ENCODE data around the gene MSRB2. TPM values are rescaled to one million over a fixed set of nuclear protein-coding genes. Genes with fewer than 3 reads are reported as not detected.
A peak's percentile ranks its signal among the peaks of the same experiment; 100 is the strongest.

Gene MSRB2
- total RNA-seq, 6 donors from 2014 or later, result 9.6 to 19.9 (median 16.9) TPM

DNA sequence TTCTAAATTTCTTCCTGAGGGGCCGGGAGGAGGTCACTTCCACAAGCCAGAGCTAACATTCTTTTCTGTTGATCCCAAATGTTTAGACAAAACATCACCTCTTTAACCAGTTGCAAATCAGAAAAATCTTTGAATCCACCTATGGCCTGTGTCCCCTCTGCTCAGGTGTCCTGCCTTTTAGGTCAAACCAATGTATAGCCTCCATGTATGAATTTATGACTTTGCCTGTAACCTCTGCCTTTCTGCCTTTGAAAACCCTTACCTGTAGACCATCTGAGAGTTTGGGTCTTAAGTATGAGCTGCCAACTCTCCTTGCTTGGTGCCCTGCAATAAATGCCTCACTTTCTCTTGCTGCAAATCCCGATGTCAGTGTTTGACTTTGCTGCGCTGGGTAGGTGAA lies 44.1 kb upstream of the MSRB2 start:
- WGBS, 2 donors, result 89% methylated on average over 3 of the region's 3 CpGs
- no peaks in the 10 kb centered on the region for H3K27me3 ChIP-seq
- no peak overlapping the region for H3K4me3 ChIP-seq

GRCh38 chr10:23051855-23052331 lies 43.5 kb upstream of the MSRB2 start:
- Histone ChIP-seq H3K36me3 (no peaks in the 10 kb centered on the region), H3K4me3 (no peak overlapping the region), H3K27me3 (no peaks in the 10 kb centered on the region), H3K4me1 (no peaks in the 10 kb centered on the region), H3K27ac (no peak overlapping the region), H3K9me3 (no peaks in the 10 kb centered on the region)
- ATAC-seq (ENCODE audit: low FRiP score in 2 of 2) (no peak), DNase-seq (no peak)
- TF ChIP-seq, protein P1, sequence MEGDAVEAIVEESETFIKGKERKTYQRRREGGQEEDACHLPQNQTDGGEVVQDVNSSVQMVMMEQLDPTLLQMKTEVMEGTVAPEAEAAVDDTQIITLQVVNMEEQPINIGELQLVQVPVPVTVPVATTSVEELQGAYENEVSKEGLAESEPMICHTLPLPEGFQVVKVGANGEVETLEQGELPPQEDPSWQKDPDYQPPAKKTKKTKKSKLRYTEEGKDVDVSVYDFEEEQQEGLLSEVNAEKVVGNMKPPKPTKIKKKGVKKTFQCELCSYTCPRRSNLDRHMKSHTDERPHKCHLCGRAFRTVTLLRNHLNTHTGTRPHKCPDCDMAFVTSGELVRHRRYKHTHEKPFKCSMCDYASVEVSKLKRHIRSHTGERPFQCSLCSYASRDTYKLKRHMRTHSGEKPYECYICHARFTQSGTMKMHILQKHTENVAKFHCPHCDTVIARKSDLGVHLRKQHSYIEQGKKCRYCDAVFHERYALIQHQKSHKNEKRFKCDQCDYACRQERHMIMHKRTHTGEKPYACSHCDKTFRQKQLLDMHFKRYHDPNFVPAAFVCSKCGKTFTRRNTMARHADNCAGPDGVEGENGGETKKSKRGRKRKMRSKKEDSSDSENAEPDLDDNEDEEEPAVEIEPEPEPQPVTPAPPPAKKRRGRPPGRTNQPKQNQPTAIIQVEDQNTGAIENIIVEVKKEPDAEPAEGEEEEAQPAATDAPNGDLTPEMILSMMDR (IDR thresholded peaks at IDR 0.05), result no peak
- TF ChIP-seq POLR2AphosphoS5 (IDR thresholded peaks at IDR 0.05) (no peak), POLR2A (IDR thresholded peaks at IDR 0.05) (no peak), EP300 (IDR thresholded peaks at IDR 0.05) (no peak)
- 85 to 86% methylated on average over 5 of the region's 5 CpGs for WGBS, 2 donors

More for the DNA sequence above, 44.1 kb upstream of the MSRB2 start:
- Histone ChIP-seq H3K4me1 (no peaks in the 10 kb centered on the region), H3K9me3 (no peaks in the 10 kb centered on the region), H3K27ac (no peak overlapping the region), H3K36me3 (no peaks in the 10 kb centered on the region)
- no peak for TF ChIP-seq POLR2AphosphoS5 (IDR thresholded peaks at IDR 0.05)
- no peak for TF ChIP-seq POLR2A (IDR thresholded peaks at IDR 0.05)
- no peak for TF ChIP-seq EP300 (IDR thresholded peaks at IDR 0.05)
- TF ChIP-seq, protein P1 (IDR thresholded peaks at IDR 0.05), result no peak
- DNase-seq (no peak), ATAC-seq (ENCODE audit: low FRiP score in 2 of 2) (no peak)

- whole genome bisulfite sequencing, 2 donors, result 33 to 43% methylated on average over 1 of the region's 1 CpG
- H3K27me3 ChIP-seq, result no peaks in the 10 kb centered on the region
- no peak overlapping the region for H3K4me3 ChIP-seq
- no peaks in the 10 kb centered on the region for H3K36me3 ChIP-seq
- no peak overlapping the region for H3K27ac ChIP-seq
- H3K9me3 ChIP-seq, result no peaks in the 10 kb centered on the region
- ATAC-seq (ENCODE audit: low FRiP score in 2 of 2) (peak; percentile 71 to 80), DNase-seq (peak in 1 of 2 donors; percentile 86)
- H3K4me1 ChIP-seq, result no peaks in the 10 kb centered on the region
- peak; percentile 30 to 50 for TF ChIP-seq POLR2AphosphoS5 (IDR thresholded peaks at IDR 0.05)
- TF ChIP-seq, protein P1 (IDR thresholded peaks at IDR 0.05), result no peak
- peak in 1 of 4 donors; percentile 75 for TF ChIP-seq EP300 (IDR thresholded peaks at IDR 0.05)
Measured at GRCh38 chr10:23053036-23053435, 42.3 kb upstream of the MSRB2 start.

GRCh38 chr10:23055424-23056185 lies 39.8 kb upstream of the MSRB2 start:
- Histone ChIP-seq H3K9me3 (peaks cover 0 to 9% (median 0%) of the 10 kb centered on the region in 4 donors), H3K27me3 (no peaks in the 10 kb centered on the region), H3K36me3 (no peaks in the 10 kb centered on the region), H3K4me1 (no peaks in the 10 kb centered on the region), H3K4me3 (no peak overlapping the region), H3K27ac (no peak overlapping the region)
- WGBS, 2 donors, result 62% methylated on average over 7 of the region's 7 CpGs
- TF ChIP-seq, protein P1 (IDR thresholded peaks at IDR 0.05), result no peak
- no peak for TF ChIP-seq EP300 (IDR thresholded peaks at IDR 0.05)
- TF ChIP-seq POLR2AphosphoS5 (IDR thresholded peaks at IDR 0.05), result no peak
- no peak for TF ChIP-seq POLR2A (IDR thresholded peaks at IDR 0.05)
- no peak for DNase-seq
- ATAC-seq (ENCODE audit: low FRiP score in 2 of 2), result no peak

GRCh38 chr10:23056186-23056579 lies 39.2 kb upstream of the MSRB2 start:
- H3K27ac ChIP-seq, result no peak overlapping the region
- DNase-seq, result no peak
- no peaks in the 10 kb centered on the region for H3K36me3 ChIP-seq
- H3K4me1 ChIP-seq, result no peaks in the 10 kb centered on the region
- WGBS, 2 donors, result 72% methylated on average over 3 of the region's 3 CpGs
- TF ChIP-seq EP300 (IDR thresholded peaks at IDR 0.05), result no peak
- TF ChIP-seq POLR2AphosphoS5 (IDR thresholded peaks at IDR 0.05), result no peak
- TF ChIP-seq, protein P1 (IDR thresholded peaks at IDR 0.05), result no peak
- no peak for TF ChIP-seq POLR2A (IDR thresholded peaks at IDR 0.05)
- no peak overlapping the region for H3K4me3 ChIP-seq
- peaks cover 0 to 9% (median 0%) of the 10 kb centered on the region in 4 donors for H3K9me3 ChIP-seq
- no peak for ATAC-seq (ENCODE audit: low FRiP score in 2 of 2)
- no peaks in the 10 kb centered on the region for H3K27me3 ChIP-seq
